ENCODE measurements around the gene EIF4E1B.

The EIF4E1B gene

GRCh38 chr5:176693477-176693851 lies 63.0 kb downstream of the EIF4E1B start:
- no peak for DNase-seq

GRCh38 chr5:176694146-176694545 lies 63.7 kb downstream of the EIF4E1B start:
- DNase-seq: no peak

GRCh38 chr5:176694631-176695030 lies 64.2 kb downstream of the EIF4E1B start:
- no peak for DNase-seq

- DNase-seq: no peak
Measured at GRCh38 chr5:176695073-176695472, 64.6 kb downstream of the EIF4E1B start.

Data from stimulated activated CD4-positive, alpha-beta T cell treated with anti-CD3 and anti-CD28 coated beads, Interleukin-2, amount 100 ng/mL, for 48 hours (primary cell).